ENCODE data around the gene MMP24OS. TPM values are rescaled to one million over a fixed set of nuclear protein-coding genes. Genes with fewer than 3 reads are reported as not detected.

Gene MMP24OS
- total and polyA plus RNA-seq, 2 of the 4 experiments (the other 2 are of a cell fraction) = 5.9 to 64.9 TPM

GRCh38 chr20:35271073-35271882 is 6.6 kb downstream of the MMP24OS start:
- Histone ChIP-seq H2BK120ac (ENCODE audit: low read depth, low read length) (no peak overlapping the region), H2BK15ac (ENCODE audit: low read depth, low read length) (no peak overlapping the region), H3K9ac (ENCODE audit: low read depth, low read length) (no peak overlapping the region), H3K56ac (ENCODE audit: extremely low read depth, insufficient read depth, low read length) (no peak overlapping the region), H3K27ac (ENCODE audit: insufficient read depth, low read length) (no peak overlapping the region), H3K27me3 (ENCODE audit: control insufficient read depth, insufficient read depth, low read length) (no peaks in the 10 kb centered on the region), H3K4ac (ENCODE audit: low read depth, low read length) (no peak overlapping the region), H4K5ac (ENCODE audit: low read depth, low read length) (no peak overlapping the region), H3K14ac (replicated peaks; ENCODE audit: low read depth, low read length) (no peak overlapping the region), H2BK5ac (ENCODE audit: low read depth, low read length, poor library complexity, severe bottlenecking) (no peak overlapping the region), H3K4me2 (ENCODE audit: low read depth, low read length) (no peak overlapping the region), H3K18ac (ENCODE audit: low read depth, low read length) (no peak overlapping the region), H3K79me1 (ENCODE audit: low read depth in 1 of 2, low read length in 2 of 2) (peaks cover 14 to 38% of the 10 kb centered on the region in 2 experiments), H2AFZ (replicated peaks; ENCODE audit: low read length, poor library complexity) (peak overlapping the region; percentile 0), H3K36me3 (ENCODE audit: control insufficient read depth, insufficient read depth, low read length) (peaks cover 44% of the 10 kb centered on the region), H3K9me1 (ENCODE audit: insufficient read depth, low read length) (peaks cover 6% of the 10 kb centered on the region; the same call in 1 of the 2 replicates), H3K23ac (ENCODE audit: low read depth, low read length) (no peak overlapping the region), H3K4me3 (ENCODE audit: insufficient read depth, low read depth, low read length) (no peak overlapping the region), H3K9me3 (ENCODE audit: control insufficient read depth, insufficient read depth, low read length) (no peaks in the 10 kb centered on the region), H4K8ac (ENCODE audit: low read depth in 2 of 2, low read length in 2 of 2) (no peak overlapping the region), H4K20me1 (ENCODE audit: insufficient read depth, low read length) (0 out of 2 replicates have a peak, but pooled peaks cover 5% of the 10 kb centered on the region), H2BK20ac (ENCODE audit: low read depth, low read length) (no peak overlapping the region), H2AK5ac (ENCODE audit: low read depth, low read length) (no peak overlapping the region), H4K91ac (ENCODE audit: insufficient read depth, low read depth, low read length) (no peak overlapping the region), H3K4me1 (ENCODE audit: control insufficient read depth, insufficient read depth, low read length) (peaks cover 1% of the 10 kb centered on the region; the same call in 1 of the 2 replicates), H2AK9ac (replicated peaks; ENCODE audit: low read depth, low read length, poor library complexity) (no peak overlapping the region)
- POLR2A ChIA-PET (ENCODE audit: unreplicated experiment) = no interaction called here
- dilution Hi-C loops (cut with HindIII; ENCODE audit: low sequenced_read_pairs, unreplicated experiment) = no loop called here
- intact Hi-C loops (cut with micrococcal nuclease) = loop anchor here (10.0 kb wide), 2 partner anchors 164 to 396 kb away; partner anchors contain the start of genes ACSS2, GDF5 and GGT7
- ATAC-seq (ENCODE audit: low read depth) (no peak; the same call in 1 of the 2 replicates), DNase-seq (no peak)
- no peak for TF ChIP-seq ELK1 (IDR thresholded peaks at IDR 0.05; ENCODE audit: borderline replicate concordance, low read depth, low read length)
- TF ChIP-seq MAFK (IDR thresholded peaks at IDR 0.05; ENCODE audit: low read depth, low read length) = no peak
- no peak for TF ChIP-seq NFE2L2 (IDR thresholded peaks at IDR 0.05; ENCODE audit: low read depth, low read length)
- no TSS peak for BruUV-seq (replicated peaks)
- in situ Hi-C loops (cut with MboI; ENCODE audit: low sequenced_read_pairs) = loop anchor here (25.0 kb wide), 1 partner anchor 409 kb away; the partner anchor contains the start of gene GGT7
- 93% methylated on average over 13 of the region's 20 CpGs; no CpG with 5 or more reads in 1 of the 2 experiments for WGBS, 2 experiments (ENCODE audit: extremely low coverage in 2 of 2, insufficient read length in 1 of 2)
- CTCF ChIA-PET = no interaction called here
